HepG2 (cell line): Measurements from ENCODE around the gene SLN.
A peak's percentile ranks its signal among the peaks of the same experiment; 100 is the strongest.

ENCODE experiments used
- BHLHE40 ChIP-seq: IDR thresholded peaks from 2 replicates; pipeline ENCODE4 v1.6.1; 2011; ENCODE audit warnings: low read length, improper control_type of control experiment
- CREBL2 ChIP-seq: sonication (generic); formaldehyde crosslinking; IDR thresholded peaks from 2 replicates; pipeline ENCODE4 v1.8.1; 2023; ENCODE audit warnings: missing genetic modification reagents, mild to moderate bottlenecking, borderline replicate concordance
- MAFG ChIP-seq: sonication (generic); formaldehyde crosslinking; IDR thresholded peaks from 2 replicates; pipeline ENCODE4 v1.5.1; 2020; ENCODE audit warnings: mild to moderate bottlenecking, missing genetic modification reagents
- POLR2A ChIP-seq, 2 experiments: IDR thresholded peaks; 2 replicates each; pipeline ENCODE4 v1.6.1; 2011; ENCODE audit warnings: low read depth in 2 of 2, low read length in 2 of 2, mild to moderate bottlenecking in 1 of 2, moderate library complexity in 1 of 2; ENCODE audit not compliant: insufficient read depth in 1 of 2
- RERE ChIP-seq: IDR thresholded peaks from 2 replicates; pipeline ENCODE4 v1.6.1; 2016; ENCODE audit warnings: low read depth, missing genetic modification reagents, missing compliant biosample characterization
- TARDBP ChIP-seq: sonication (generic); formaldehyde crosslinking; IDR thresholded peaks from 2 replicates; pipeline ENCODE4 v1.8.0; 2022; ENCODE audit warnings: mild to moderate bottlenecking, missing genetic modification reagents
- ZFP62 ChIP-seq: sonication (generic); formaldehyde crosslinking; IDR thresholded peaks from 2 replicates; pipeline ENCODE4 v1.4.0; 2020; ENCODE audit warnings: missing genetic modification reagents
- TF ChIP-seq, protein P1 (sequence below): sonication (generic); formaldehyde crosslinking; IDR thresholded peaks from 2 replicates; pipeline ENCODE4 v1.4.0; 2020; ENCODE audit warnings: missing genetic modification reagents
- TF ChIP-seq, protein P2 (sequence below): sonication (generic); formaldehyde crosslinking; conservative IDR thresholded peaks from 2 replicates; pipeline ENCODE4 v1.4.0; 2020; ENCODE audit warnings: missing genetic modification reagents
- TF ChIP-seq, protein P3 (sequence below), 2 experiments: fragments of 450-650 bp in 1 of 2; sonication (generic) in 1 of 2; formaldehyde crosslinking in 1 of 2; IDR thresholded peaks; 2 replicates each; pipeline versions ENCODE4 v1.6.1 to v1.8.0; 2016 to 2022; ENCODE audit warnings: antibody characterized with exemption in 1 of 2, mild to moderate bottlenecking in 1 of 2, missing genetic modification reagents in 1 of 2
- TF ChIP-seq, protein P4 (sequence below): sonication (generic); formaldehyde crosslinking; IDR thresholded peaks from 2 replicates; pipeline ENCODE4 v1.5.0; 2020; ENCODE audit warnings: missing genetic modification reagents
- TF ChIP-seq, protein P5 (sequence below): sonication (generic); formaldehyde crosslinking; IDR thresholded peaks from 2 replicates; pipeline ENCODE4 v1.5.0; 2020; ENCODE audit warnings: mild to moderate bottlenecking, missing genetic modification reagents, moderate library complexity

GRCh38 chr11:107689317-107690202 is 22.3 kb downstream of the SLN start:
- TF ChIP-seq TARDBP (CRISPR knock-in tag) (no peak), POLR2A (IDR thresholded peaks at IDR 0.05; ENCODE audit: insufficient read depth in 1 of 2, low read depth in 2 of 2, low read length in 2 of 2) (no peak), MAFG (CRISPR knock-in tag) (no peak), ZFP62 (CRISPR knock-in tag) (no peak), BHLHE40 (no peak), CREBL2 (CRISPR knock-in tag) (no peak), RERE (no peak)
- TF ChIP-seq, protein P1, sequence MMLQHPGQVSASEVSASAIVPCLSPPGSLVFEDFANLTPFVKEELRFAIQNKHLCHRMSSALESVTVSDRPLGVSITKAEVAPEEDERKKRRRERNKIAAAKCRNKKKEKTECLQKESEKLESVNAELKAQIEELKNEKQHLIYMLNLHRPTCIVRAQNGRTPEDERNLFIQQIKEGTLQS (CRISPR knock-in tag): no peak
- TF ChIP-seq, protein P2, sequence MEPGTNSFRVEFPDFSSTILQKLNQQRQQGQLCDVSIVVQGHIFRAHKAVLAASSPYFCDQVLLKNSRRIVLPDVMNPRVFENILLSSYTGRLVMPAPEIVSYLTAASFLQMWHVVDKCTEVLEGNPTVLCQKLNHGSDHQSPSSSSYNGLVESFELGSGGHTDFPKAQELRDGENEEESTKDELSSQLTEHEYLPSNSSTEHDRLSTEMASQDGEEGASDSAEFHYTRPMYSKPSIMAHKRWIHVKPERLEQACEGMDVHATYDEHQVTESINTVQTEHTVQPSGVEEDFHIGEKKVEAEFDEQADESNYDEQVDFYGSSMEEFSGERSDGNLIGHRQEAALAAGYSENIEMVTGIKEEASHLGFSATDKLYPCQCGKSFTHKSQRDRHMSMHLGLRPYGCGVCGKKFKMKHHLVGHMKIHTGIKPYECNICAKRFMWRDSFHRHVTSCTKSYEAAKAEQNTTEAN: no peak
- TF ChIP-seq, protein P3, sequence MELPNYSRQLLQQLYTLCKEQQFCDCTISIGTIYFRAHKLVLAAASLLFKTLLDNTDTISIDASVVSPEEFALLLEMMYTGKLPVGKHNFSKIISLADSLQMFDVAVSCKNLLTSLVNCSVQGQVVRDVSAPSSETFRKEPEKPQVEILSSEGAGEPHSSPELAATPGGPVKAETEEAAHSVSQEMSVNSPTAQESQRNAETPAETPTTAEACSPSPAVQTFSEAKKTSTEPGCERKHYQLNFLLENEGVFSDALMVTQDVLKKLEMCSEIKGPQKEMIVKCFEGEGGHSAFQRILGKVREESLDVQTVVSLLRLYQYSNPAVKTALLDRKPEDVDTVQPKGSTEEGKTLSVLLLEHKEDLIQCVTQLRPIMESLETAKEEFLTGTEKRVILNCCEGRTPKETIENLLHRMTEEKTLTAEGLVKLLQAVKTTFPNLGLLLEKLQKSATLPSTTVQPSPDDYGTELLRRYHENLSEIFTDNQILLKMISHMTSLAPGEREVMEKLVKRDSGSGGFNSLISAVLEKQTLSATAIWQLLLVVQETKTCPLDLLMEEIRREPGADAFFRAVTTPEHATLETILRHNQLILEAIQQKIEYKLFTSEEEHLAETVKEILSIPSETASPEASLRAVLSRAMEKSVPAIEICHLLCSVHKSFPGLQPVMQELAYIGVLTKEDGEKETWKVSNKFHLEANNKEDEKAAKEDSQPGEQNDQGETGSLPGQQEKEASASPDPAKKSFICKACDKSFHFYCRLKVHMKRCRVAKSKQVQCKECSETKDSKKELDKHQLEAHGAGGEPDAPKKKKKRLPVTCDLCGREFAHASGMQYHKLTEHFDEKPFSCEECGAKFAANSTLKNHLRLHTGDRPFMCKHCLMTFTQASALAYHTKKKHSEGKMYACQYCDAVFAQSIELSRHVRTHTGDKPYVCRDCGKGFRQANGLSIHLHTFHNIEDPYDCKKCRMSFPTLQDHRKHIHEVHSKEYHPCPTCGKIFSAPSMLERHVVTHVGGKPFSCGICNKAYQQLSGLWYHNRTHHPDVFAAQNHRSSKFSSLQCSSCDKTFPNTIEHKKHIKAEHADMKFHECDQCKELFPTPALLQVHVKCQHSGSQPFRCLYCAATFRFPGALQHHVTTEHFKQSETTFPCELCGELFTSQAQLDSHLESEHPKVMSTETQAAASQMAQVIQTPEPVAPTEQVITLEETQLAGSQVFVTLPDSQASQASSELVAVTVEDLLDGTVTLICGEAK (IDR thresholded peaks at IDR 0.05): no peak
- TF ChIP-seq, protein P3 (CRISPR knock-in tag; IDR thresholded peaks at IDR 0.05): no peak
- TF ChIP-seq, protein P4, sequence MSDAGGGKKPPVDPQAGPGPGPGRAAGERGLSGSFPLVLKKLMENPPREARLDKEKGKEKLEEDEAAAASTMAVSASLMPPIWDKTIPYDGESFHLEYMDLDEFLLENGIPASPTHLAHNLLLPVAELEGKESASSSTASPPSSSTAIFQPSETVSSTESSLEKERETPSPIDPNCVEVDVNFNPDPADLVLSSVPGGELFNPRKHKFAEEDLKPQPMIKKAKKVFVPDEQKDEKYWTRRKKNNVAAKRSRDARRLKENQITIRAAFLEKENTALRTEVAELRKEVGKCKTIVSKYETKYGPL (CRISPR knock-in tag): no peak
- TF ChIP-seq, protein P5, sequence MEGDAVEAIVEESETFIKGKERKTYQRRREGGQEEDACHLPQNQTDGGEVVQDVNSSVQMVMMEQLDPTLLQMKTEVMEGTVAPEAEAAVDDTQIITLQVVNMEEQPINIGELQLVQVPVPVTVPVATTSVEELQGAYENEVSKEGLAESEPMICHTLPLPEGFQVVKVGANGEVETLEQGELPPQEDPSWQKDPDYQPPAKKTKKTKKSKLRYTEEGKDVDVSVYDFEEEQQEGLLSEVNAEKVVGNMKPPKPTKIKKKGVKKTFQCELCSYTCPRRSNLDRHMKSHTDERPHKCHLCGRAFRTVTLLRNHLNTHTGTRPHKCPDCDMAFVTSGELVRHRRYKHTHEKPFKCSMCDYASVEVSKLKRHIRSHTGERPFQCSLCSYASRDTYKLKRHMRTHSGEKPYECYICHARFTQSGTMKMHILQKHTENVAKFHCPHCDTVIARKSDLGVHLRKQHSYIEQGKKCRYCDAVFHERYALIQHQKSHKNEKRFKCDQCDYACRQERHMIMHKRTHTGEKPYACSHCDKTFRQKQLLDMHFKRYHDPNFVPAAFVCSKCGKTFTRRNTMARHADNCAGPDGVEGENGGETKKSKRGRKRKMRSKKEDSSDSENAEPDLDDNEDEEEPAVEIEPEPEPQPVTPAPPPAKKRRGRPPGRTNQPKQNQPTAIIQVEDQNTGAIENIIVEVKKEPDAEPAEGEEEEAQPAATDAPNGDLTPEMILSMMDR (CRISPR knock-in tag): peak; percentile 83
